WI38 (cell line): ENCODE data around the gene PEPD.

Experiments
- H3K4me3 ChIP-seq: 2 replicates; pipeline ENCODE4 v1.5.1; 2011; ENCODE audit warnings: low read depth, mild to moderate bottlenecking, control low read depth, low read length
- TF ChIP-seq, protein P1 (sequence below): IDR thresholded peaks from 2 replicates; pipeline ENCODE4 v1.5.1; 2012; ENCODE audit warnings: low read depth, mild to moderate bottlenecking, control low read depth, low read length

PEPD gene

GRCh38 chr19:33444562-33445441 lies 76.8 kb downstream of the PEPD start:
- TF ChIP-seq, protein P1, sequence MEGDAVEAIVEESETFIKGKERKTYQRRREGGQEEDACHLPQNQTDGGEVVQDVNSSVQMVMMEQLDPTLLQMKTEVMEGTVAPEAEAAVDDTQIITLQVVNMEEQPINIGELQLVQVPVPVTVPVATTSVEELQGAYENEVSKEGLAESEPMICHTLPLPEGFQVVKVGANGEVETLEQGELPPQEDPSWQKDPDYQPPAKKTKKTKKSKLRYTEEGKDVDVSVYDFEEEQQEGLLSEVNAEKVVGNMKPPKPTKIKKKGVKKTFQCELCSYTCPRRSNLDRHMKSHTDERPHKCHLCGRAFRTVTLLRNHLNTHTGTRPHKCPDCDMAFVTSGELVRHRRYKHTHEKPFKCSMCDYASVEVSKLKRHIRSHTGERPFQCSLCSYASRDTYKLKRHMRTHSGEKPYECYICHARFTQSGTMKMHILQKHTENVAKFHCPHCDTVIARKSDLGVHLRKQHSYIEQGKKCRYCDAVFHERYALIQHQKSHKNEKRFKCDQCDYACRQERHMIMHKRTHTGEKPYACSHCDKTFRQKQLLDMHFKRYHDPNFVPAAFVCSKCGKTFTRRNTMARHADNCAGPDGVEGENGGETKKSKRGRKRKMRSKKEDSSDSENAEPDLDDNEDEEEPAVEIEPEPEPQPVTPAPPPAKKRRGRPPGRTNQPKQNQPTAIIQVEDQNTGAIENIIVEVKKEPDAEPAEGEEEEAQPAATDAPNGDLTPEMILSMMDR: no peak
- no peak overlapping the region for H3K4me3 ChIP-seq

DNA sequence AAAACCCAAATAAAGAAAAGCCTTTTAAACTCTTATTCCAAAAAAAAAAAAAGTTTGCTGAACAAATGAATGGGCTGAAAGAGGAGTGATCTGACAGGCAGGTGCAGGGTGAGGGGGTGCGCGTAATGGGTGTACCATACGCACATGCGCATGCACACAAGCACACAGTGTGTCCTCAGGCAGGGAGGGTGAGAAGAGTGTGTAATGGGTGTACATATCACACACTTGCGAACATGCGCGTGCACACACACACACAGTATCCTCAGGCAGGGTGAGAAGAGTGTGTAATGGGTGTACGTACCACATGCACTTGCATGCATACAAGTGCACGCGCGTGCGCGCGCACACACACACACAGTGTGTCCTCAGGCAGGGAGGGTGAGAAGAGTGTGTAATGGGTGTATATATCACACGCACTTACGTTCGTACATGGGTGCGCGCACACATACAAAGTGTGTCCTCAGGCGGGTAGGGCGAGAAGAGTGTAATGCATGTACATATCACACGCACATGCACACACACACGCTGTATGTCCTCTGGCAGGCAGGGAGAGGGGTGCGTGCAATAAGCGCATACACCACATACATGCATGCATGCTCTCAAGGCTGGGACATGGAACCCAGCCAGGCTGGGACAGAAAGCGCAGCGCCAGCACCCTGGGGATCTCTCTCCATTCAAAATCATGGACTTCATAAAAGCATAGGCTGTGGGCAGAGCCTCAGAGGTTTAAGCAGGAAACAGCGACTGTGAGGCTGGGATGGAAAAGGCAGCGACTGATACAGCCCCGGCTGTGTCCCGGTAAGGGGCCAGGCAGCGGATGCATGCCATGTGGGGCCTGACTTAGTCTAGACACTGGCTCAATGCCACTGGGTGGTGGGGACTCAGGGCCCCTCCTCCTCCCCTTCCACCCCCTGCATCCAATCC lies 77.7 kb downstream of the PEPD start:
- TF ChIP-seq, protein P1: no peak
- no peak overlapping the region for H3K4me3 ChIP-seq

- TF ChIP-seq, protein P1: no peak
These were observed 78.9 kb downstream of the PEPD start for GRCh38 chr19:33442706-33443105.

DNA sequence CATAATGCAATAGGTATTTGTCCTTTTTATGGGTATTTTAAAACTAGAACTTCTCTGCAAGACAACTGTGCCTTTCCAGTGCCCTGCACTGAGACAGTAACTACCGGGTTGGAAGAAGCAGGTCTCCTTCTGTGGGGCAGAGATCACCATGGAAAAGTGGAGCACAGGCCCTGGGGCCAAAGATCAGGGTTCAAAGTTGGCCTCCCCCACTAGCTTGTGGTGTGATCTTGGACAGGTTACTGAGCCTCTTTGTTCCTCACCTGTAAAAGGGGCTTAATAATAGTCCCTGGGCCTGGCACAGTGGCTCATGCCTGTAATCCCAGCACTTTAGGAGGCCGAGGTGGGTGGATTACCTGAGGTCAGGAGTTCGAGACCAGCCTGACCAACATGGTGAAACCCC lies 79.8 kb downstream of the PEPD start:
- TF ChIP-seq, protein P1: no peak
- no peak overlapping the region for H3K4me3 ChIP-seq

More at GRCh38 chr19:33442706-33443105, 78.9 kb downstream of the PEPD start:
- no peak overlapping the region for H3K4me3 ChIP-seq

- TF ChIP-seq, protein P1: no peak
- H3K4me3 ChIP-seq: no peak overlapping the region
These were observed 80.3 kb downstream of the PEPD start for GRCh38 chr19:33441277-33441699.

DNA sequence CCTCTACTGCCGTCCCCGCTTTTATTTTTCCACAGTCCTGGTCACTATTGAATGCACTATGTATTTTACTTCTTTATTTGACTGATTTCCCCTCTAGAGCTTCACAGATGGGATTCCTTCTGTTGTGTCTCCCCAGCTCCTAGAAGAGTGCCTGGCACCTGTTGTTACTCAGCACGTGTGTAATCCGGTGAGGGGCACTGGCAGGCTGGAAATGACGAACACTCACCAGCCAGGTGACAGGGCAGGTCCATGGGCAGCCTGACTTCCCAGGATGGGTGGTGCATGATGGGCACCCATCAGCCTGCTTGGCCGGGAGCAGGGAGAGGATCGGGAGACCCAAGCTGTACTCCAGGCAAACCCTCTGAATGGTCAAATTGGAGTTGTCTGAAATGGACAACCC lies 80.9 kb downstream of the PEPD start:
- TF ChIP-seq, protein P1: no peak
- H3K4me3 ChIP-seq: no peak overlapping the region
